ENCODE data around the gene MAB21L2.
"Not testable (repeated sequence)": the region's sequence is repeated elsewhere in the genome, so short reads cannot be mapped to it uniquely, and the experiment has no call there.

MAB21L2 gene

GRCh38 chr4:150582146-150582872 is at the start of gene MAB21L2:
Gene MAB21L2 (plus strand): TSS chr4:150582151. CDS start chr4:150583030, 879 bp downstream.
- no peak for DNase-seq

- no peak for DNase-seq
Observed at GRCh38 chr4:150533673-150534072, 48.3 kb upstream of the MAB21L2 start.

- no peak for DNase-seq
Observed at GRCh38 chr4:150534818-150535217, 47.1 kb upstream of the MAB21L2 start.

- DNase-seq, result peak; percentile 0
Observed at GRCh38 chr4:150537911-150538310, 44.0 kb upstream of the MAB21L2 start.

- no peak for DNase-seq
Observed at GRCh38 chr4:150540536-150540935, 41.4 kb upstream of the MAB21L2 start.

- no peak for DNase-seq
Observed at GRCh38 chr4:150540959-150541360, 41.0 kb upstream of the MAB21L2 start.

- no peak for DNase-seq
Observed at GRCh38 chr4:150541681-150542080, 40.3 kb upstream of the MAB21L2 start.

GRCh38 chr4:150543042-150543441 is 38.9 kb upstream of the MAB21L2 start:
- no peak for DNase-seq

GRCh38 chr4:150546286-150546685 is 35.7 kb upstream of the MAB21L2 start:
- no peak for DNase-seq

GRCh38 chr4:150547154-150547838 is 34.7 kb upstream of the MAB21L2 start:
- DNase-seq, result no peak

- not testable (repeated sequence) for DNase-seq
Observed at GRCh38 chr4:150557811-150558210, 24.1 kb upstream of the MAB21L2 start.

GRCh38 chr4:150561143-150561737 is 20.7 kb upstream of the MAB21L2 start:
- DNase-seq, result no peak

GRCh38 chr4:150562250-150562649 is 19.7 kb upstream of the MAB21L2 start:
- DNase-seq, result no peak

- DNase-seq, result no peak
Observed at GRCh38 chr4:150562751-150563150, 19.2 kb upstream of the MAB21L2 start.

- DNase-seq, result not testable (repeated sequence)
Observed at GRCh38 chr4:150564967-150565366, 17.0 kb upstream of the MAB21L2 start.

GRCh38 chr4:150567070-150567469 is 14.9 kb upstream of the MAB21L2 start:
- DNase-seq, result no peak

- DNase-seq, result no peak
Observed at GRCh38 chr4:150569384-150569987, 12.5 kb upstream of the MAB21L2 start.

- DNase-seq, result no peak
Observed at GRCh38 chr4:150569998-150570535, 11.9 kb upstream of the MAB21L2 start.

GRCh38 chr4:150570862-150571261 is 11.1 kb upstream of the MAB21L2 start:
- no peak for DNase-seq

GRCh38 chr4:150572704-150573504 is 9.0 kb upstream of the MAB21L2 start:
- DNase-seq, result no peak

GRCh38 chr4:150573534-150573933 is 8.4 kb upstream of the MAB21L2 start:
- DNase-seq, result no peak

GRCh38 chr4:150574678-150575077 is 7.3 kb upstream of the MAB21L2 start:
- DNase-seq, result no peak
